HepG2 (cell line): Measurements from ENCODE around the gene ASPRV1. TPM values are rescaled to one million over a fixed set of nuclear protein-coding genes. Genes with fewer than 3 reads are reported as not detected.

ENCODE experiments used
- AHR ChIP-seq: IDR thresholded peaks from 2 replicates; pipeline ENCODE4 v1.6.1; 2018; ENCODE audit warnings: missing genetic modification reagents, missing compliant biosample characterization
- ATF5 ChIP-seq: sonication (generic); formaldehyde crosslinking; IDR thresholded peaks from 2 replicates; pipeline ENCODE4 v1.4.0; 2020; ENCODE audit warnings: mild to moderate bottlenecking, low read depth, missing genetic modification reagents
- GATAD1 ChIP-seq: IDR thresholded peaks from 2 replicates; pipeline ENCODE4 v1.6.1; 2016; ENCODE audit warnings: missing genetic modification reagents, missing compliant biosample characterization
- HOXA7 ChIP-seq: sonication (generic); formaldehyde crosslinking; IDR thresholded peaks from 2 replicates; pipeline ENCODE4 v1.8.1; 2022; ENCODE audit warnings: mild to moderate bottlenecking, missing genetic modification reagents, moderate library complexity
- MAZ ChIP-seq, 2 experiments: sonication (generic) in 1 of 2; formaldehyde crosslinking in 1 of 2; IDR thresholded peaks; 2 replicates each; pipeline versions ENCODE4 v1.5.0 to v1.6.1; 2012 to 2020; ENCODE audit warnings: low read depth in 2 of 2, mild to moderate bottlenecking in 2 of 2, borderline replicate concordance in 1 of 2, improper control_type of control experiment in 1 of 2, low read length in 1 of 2, missing genetic modification reagents in 1 of 2, moderate library complexity in 1 of 2
- MEF2D ChIP-seq: sonication (generic); formaldehyde crosslinking; IDR thresholded peaks from 2 replicates; pipeline ENCODE4 v1.5.1; 2020; ENCODE audit warnings: mild to moderate bottlenecking, missing genetic modification reagents
- MXD3 ChIP-seq: IDR thresholded peaks from 2 replicates; pipeline ENCODE4 v1.6.1; 2016; ENCODE audit warnings: mild to moderate bottlenecking, missing biosample characterization, missing genetic modification reagents
- NRL ChIP-seq: sonication (generic); formaldehyde crosslinking; IDR thresholded peaks from 2 replicates; pipeline ENCODE4 v1.5.0; 2020; ENCODE audit warnings: missing genetic modification reagents, mild to moderate bottlenecking, moderate library complexity, borderline replicate concordance
- SRY ChIP-seq: sonication (generic); formaldehyde crosslinking; IDR thresholded peaks from 2 replicates; pipeline ENCODE4 v1.8.0; 2022; ENCODE audit warnings: mild to moderate bottlenecking, missing genetic modification reagents
- TERF1 ChIP-seq: sonication (generic); formaldehyde crosslinking; IDR thresholded peaks from 2 replicates; pipeline ENCODE4 v1.8.0; 2022; ENCODE audit warnings: mild to moderate bottlenecking, missing genetic modification reagents, moderate library complexity
- TMF1 ChIP-seq: sonication (generic); formaldehyde crosslinking; IDR thresholded peaks from 2 replicates; pipeline ENCODE4 v1.8.1; 2022; ENCODE audit warnings: low read depth, missing genetic modification reagents
- ZFP82 ChIP-seq: sonication (generic); formaldehyde crosslinking; IDR thresholded peaks from 2 replicates; pipeline ENCODE4 v1.5.1; 2020; ENCODE audit warnings: mild to moderate bottlenecking, missing genetic modification reagents, borderline replicate concordance
- ZNF280D ChIP-seq: sonication (generic); formaldehyde crosslinking; IDR thresholded peaks from 2 replicates; pipeline ENCODE4 v1.5.1; 2020; ENCODE audit warnings: mild to moderate bottlenecking, missing genetic modification reagents
- ZNF496 ChIP-seq: sonication (generic); formaldehyde crosslinking; IDR thresholded peaks from 2 replicates; pipeline ENCODE4 v1.8.1; 2023; ENCODE audit warnings: mild to moderate bottlenecking, moderate library complexity, missing genetic modification reagents; ENCODE audit not compliant: insufficient replicate concordance
- ZNF710 ChIP-seq: sonication (generic); formaldehyde crosslinking; IDR thresholded peaks from 2 replicates; pipeline ENCODE4 v1.5.0; 2020; ENCODE audit warnings: mild to moderate bottlenecking, missing genetic modification reagents, borderline replicate concordance
- ZNF878 ChIP-seq: sonication (generic); formaldehyde crosslinking; IDR thresholded peaks from 2 replicates; pipeline ENCODE4 v1.8.1; 2023; ENCODE audit warnings: mild to moderate bottlenecking, missing genetic modification reagents, moderate library complexity
- polyA plus RNA-seq, 8 experiments: library from polyadenylated mRNA; depleted of rRNA in 3 of 8; stranded (reverse) in 7 of 8; unstranded in 1 of 8; fragments of >200 nt; fragmentation: Illumina TruSeq in 4 of 8; extraction: Trizol in 4 of 8; gene quantifications; 2 replicates each; pipeline versions ENCODE4 v1.2.1 to v1.2.3, GENCODE V29; 2011 to 2016; ENCODE audit warnings: low read depth in 4 of 8, missing spikeins in 1 of 8, mixed read lengths in 1 of 8; ENCODE audit not compliant: insufficient read depth in 1 of 8
- total RNA-seq, 5 experiments: library from RNA; depleted of rRNA; stranded (reverse); fragments of >200 nt; fragmentation: Illumina TruSeq; extraction: Trizol; gene quantifications; 2 replicates each; pipeline ENCODE4 v1.2.3, GENCODE V29; 2016; ENCODE audit warnings: low read depth in 1 of 5

ASPRV1 gene
- total and polyA plus RNA-seq, 2 of the 13 experiments (the other 11 are each of a cell fraction or from before 2014, with no cell fraction given), result 0.40 to 0.48 TPM

- no peak for TF ChIP-seq ATF5 (CRISPR knock-in tag)
- peak; percentile 36; the same call in 1 of the 2 replicates for TF ChIP-seq ZNF280D (CRISPR knock-in tag)
- no peak for TF ChIP-seq ZFP82 (CRISPR knock-in tag)
- TF ChIP-seq GATAD1, result no peak
- no peak for TF ChIP-seq ZNF710 (CRISPR knock-in tag)
- TF ChIP-seq NRL, result no peak
- TF ChIP-seq TERF1 (CRISPR knock-in tag), result no peak
- TF ChIP-seq ZNF496 (CRISPR knock-in tag), result no peak
- TF ChIP-seq MXD3 (CRISPR knock-in tag), result 0 out of 2 replicates have a peak, but pooled peaks have one; percentile 8
- TF ChIP-seq ZNF878, result 0 out of 2 replicates have a peak, but pooled peaks have one; percentile 21
- no peak for TF ChIP-seq AHR (CRISPR knock-in tag)
- no peak for TF ChIP-seq MAZ (IDR thresholded peaks at IDR 0.05; ENCODE audit: borderline replicate concordance, low read depth, low read length)
- no peak for TF ChIP-seq MAZ (CRISPR knock-in tag; IDR thresholded peaks at IDR 0.05; ENCODE audit: low read depth)
- no peak for TF ChIP-seq TMF1
- TF ChIP-seq SRY, result no peak
- no peak for TF ChIP-seq HOXA7 (CRISPR knock-in tag)
- TF ChIP-seq MEF2D (CRISPR knock-in tag), result 0 out of 2 replicates have a peak, but pooled peaks have one; percentile 23
These were observed 14.8 kb downstream of the ASPRV1 start (continued) for GRCh38 chr2:69946351-69947324.
